ACC112 (cell line): Measurements from ENCODE around the gene CIT.
A peak's percentile ranks its signal among the peaks of the same experiment; 100 is the strongest.

ENCODE experiments used
- H2AFZ ChIP-seq: fragments of 200-600 bp; sonication (generic); one replicate; pipeline ENCODE4 v1.6.0; 2017; ENCODE audit warnings: antibody characterized with exemption, low read length; ENCODE audit not compliant: unreplicated experiment
- H3K27ac ChIP-seq: fragments of 200-600 bp; sonication (generic); 2 replicates; pipeline ENCODE4 v1.5.1; 2014; ENCODE audit warnings: low read depth, mild to moderate bottlenecking, antibody characterized with exemption, low read length, moderate library complexity
- H3K27me3 ChIP-seq: fragments of 200-600 bp; sonication (generic); 2 replicates; pipeline ENCODE4 v1.6.1; 2014; ENCODE audit warnings: mild to moderate bottlenecking, antibody characterized with exemption, low read length, moderate library complexity, mixed read lengths; ENCODE audit not compliant: insufficient read depth
- H3K36me3 ChIP-seq: fragments of 200-600 bp; sonication (generic); 2 replicates; pipeline ENCODE4 v1.6.1; 2016; ENCODE audit warnings: mild to moderate bottlenecking, antibody characterized with exemption, low read length, moderate library complexity, mixed read lengths; ENCODE audit not compliant: insufficient read depth
- H3K4me1 ChIP-seq: fragments of 200-600 bp; sonication (generic); one replicate; pipeline ENCODE4 v1.6.1; 2016; ENCODE audit warnings: low read length, mixed read lengths; ENCODE audit not compliant: insufficient read depth, unreplicated experiment, control insufficient read depth
- H3K4me3 ChIP-seq: fragments of 200-600 bp; sonication (generic); 2 replicates; pipeline ENCODE4 v1.5.1; 2014; ENCODE audit warnings: mild to moderate bottlenecking, low read depth, low read length
- H3K79me2 ChIP-seq: fragments of 200-600 bp; sonication (generic); one replicate; pipeline ENCODE4 v1.6.0; 2016; ENCODE audit warnings: low read length; ENCODE audit not compliant: control insufficient read depth, unreplicated experiment, insufficient read depth

Gene CIT, protein sequence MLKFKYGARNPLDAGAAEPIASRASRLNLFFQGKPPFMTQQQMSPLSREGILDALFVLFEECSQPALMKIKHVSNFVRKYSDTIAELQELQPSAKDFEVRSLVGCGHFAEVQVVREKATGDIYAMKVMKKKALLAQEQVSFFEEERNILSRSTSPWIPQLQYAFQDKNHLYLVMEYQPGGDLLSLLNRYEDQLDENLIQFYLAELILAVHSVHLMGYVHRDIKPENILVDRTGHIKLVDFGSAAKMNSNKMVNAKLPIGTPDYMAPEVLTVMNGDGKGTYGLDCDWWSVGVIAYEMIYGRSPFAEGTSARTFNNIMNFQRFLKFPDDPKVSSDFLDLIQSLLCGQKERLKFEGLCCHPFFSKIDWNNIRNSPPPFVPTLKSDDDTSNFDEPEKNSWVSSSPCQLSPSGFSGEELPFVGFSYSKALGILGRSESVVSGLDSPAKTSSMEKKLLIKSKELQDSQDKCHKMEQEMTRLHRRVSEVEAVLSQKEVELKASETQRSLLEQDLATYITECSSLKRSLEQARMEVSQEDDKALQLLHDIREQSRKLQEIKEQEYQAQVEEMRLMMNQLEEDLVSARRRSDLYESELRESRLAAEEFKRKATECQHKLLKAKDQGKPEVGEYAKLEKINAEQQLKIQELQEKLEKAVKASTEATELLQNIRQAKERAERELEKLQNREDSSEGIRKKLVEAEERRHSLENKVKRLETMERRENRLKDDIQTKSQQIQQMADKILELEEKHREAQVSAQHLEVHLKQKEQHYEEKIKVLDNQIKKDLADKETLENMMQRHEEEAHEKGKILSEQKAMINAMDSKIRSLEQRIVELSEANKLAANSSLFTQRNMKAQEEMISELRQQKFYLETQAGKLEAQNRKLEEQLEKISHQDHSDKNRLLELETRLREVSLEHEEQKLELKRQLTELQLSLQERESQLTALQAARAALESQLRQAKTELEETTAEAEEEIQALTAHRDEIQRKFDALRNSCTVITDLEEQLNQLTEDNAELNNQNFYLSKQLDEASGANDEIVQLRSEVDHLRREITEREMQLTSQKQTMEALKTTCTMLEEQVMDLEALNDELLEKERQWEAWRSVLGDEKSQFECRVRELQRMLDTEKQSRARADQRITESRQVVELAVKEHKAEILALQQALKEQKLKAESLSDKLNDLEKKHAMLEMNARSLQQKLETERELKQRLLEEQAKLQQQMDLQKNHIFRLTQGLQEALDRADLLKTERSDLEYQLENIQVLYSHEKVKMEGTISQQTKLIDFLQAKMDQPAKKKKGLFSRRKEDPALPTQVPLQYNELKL (N-terminal part only)

DNA sequence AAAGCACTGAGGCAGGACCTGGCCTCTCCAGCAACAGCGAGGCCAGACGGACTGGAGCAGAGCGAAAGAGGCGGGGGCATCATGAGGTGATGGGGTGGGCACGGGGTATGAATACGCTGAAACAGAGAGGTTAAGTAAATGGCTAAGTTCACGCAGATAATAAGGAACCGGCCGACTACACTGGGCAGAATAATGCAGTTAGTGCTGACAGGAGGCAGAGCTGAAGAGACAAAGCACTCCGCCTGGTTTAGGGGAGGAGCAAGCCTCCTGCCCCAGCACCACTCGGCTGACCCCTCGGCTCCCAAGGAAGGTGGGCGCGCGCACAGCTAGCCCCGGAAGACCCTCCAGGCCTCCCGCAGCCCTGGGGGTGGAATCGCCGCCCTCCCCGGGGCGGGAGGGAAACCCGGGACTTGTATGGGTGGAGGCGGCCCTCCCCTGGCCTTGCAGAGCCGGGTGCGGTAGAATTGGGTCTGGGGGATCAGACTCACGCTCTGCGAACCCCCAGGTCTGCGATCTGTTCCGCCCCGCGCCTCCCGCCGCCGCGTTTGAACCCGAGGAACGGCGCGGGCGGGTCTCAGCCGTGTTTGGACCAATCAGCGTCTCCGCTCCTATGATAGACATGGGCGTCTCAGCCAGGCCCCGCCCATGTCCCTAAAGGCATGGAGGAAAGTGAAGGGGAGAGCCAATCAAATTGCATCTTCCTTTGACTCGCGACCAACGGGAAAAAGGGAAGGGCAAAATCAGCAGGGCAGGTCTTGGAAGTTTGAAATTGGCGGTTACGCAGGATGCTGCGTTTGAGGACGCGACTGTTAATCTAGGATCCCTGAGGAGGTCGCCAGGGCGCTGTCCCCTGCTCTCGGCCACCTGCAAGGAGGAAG, at the start of gene CIT:
TSS of gene CIT (minus strand) at position 560 of the 878 bp plus-strand sequence. CDS start 1,152 bp downstream, outside the sequence.
- peak within 1 kb of the TSS; percentile 85 for H3K4me3 ChIP-seq
- H3K79me2 ChIP-seq: peaks cover 19% of the 10 kb centered on the region
- no peaks in the 10 kb centered on the region for H3K36me3 ChIP-seq
- peaks cover 6% of the 10 kb centered on the region for H3K4me1 ChIP-seq
- no peaks in the 10 kb centered on the region for H3K27me3 ChIP-seq
- H2AFZ ChIP-seq: peak within 1 kb of the TSS; percentile 82
- no peak within 1 kb of the TSS; the same call in 1 of the 2 replicates for H3K27ac ChIP-seq

DNA sequence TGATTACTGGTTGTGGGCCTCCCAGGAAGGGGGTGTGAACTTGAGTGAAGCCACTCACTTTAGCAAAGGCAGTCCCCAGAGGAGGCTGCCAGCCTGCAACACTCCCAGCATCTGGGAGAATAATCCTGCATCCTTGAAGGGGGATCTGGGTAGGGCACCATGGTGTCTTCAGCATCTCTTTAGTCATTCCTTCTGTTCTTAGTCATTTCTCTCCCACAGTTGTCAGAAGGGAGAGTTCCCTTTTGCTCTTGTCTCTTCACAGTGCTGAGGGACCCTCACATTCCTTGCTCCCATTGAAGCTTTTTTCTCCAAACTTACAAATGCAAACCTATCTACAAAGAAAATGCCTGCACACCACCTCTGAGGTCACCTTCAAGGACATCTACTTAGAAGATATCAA, 48.1 kb upstream of the CIT start:
- no peak overlapping the region for H2AFZ ChIP-seq
- no peaks in the 10 kb centered on the region for H3K4me1 ChIP-seq
- no peaks in the 10 kb centered on the region for H3K36me3 ChIP-seq
- peaks cover 40% of the 10 kb centered on the region for H3K27me3 ChIP-seq
- H3K4me3 ChIP-seq: no peak overlapping the region
- no peaks in the 10 kb centered on the region for H3K79me2 ChIP-seq
- H3K27ac ChIP-seq: no peak overlapping the region

DNA sequence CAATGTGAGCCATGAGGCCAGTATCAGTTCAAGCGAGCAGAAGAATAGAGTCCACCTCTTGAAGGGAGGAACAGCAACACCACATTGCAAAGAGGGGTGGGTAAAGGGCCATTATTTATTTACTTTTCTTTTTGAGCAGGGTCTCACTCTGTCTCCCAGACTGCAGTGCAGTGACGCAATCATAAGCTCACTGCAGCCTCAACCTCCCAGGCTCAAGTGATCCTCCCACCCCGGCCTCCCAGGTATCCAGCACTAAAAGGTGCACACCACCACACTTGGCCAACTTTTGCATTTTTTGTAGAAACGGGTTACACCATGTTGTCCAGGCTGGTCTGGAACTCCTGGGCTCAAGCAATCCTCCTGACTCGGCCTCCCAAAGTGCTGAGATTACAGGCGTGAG, 42.9 kb upstream of the CIT start:
- no peak overlapping the region for H2AFZ ChIP-seq
- no peak overlapping the region for H3K4me3 ChIP-seq

DNA sequence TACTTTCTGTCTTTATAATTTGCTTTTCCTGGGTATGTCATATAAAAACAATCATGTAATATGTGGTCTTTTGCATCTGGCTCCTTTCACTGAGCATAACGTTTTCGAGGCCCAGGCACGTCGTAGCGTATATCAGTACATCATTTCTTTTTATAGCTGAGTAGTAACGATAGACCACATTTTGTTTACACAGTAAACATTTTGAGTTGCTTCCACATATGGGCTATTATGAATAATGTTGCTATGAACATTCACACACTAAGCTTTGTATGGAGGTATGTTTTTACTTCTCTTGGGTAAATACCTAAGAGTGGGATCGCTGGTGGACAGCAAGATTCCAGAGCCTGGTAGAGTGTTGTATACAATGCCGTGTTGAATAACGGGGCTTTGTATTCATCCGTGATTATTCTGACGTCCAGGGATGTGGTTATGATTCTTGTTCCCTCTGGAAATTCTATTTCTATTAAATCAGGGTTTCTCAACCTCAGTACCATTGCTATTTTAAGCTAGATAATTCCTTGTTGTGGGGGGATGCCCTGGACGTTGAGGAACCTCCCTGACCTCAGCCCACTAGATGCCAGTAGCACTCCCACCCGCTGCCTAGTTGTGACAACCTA, 38.9 kb upstream of the CIT start:
- Histone ChIP-seq H3K27ac (no peak overlapping the region), H3K4me3 (no peak overlapping the region), H3K79me2 (no peaks in the 10 kb centered on the region), H2AFZ (no peak overlapping the region), H3K4me1 (peaks cover 4% of the 10 kb centered on the region), H3K36me3 (no peaks in the 10 kb centered on the region), H3K27me3 (peaks cover 2% of the 10 kb centered on the region; the same call in 1 of the 2 replicates)

More for the DNA sequence above, 42.9 kb upstream of the CIT start:
- peaks cover 19% of the 10 kb centered on the region for H3K27me3 ChIP-seq
- no peaks in the 10 kb centered on the region for H3K79me2 ChIP-seq
- H3K4me1 ChIP-seq: no peaks in the 10 kb centered on the region
- no peak overlapping the region for H3K27ac ChIP-seq
- no peaks in the 10 kb centered on the region for H3K36me3 ChIP-seq

DNA sequence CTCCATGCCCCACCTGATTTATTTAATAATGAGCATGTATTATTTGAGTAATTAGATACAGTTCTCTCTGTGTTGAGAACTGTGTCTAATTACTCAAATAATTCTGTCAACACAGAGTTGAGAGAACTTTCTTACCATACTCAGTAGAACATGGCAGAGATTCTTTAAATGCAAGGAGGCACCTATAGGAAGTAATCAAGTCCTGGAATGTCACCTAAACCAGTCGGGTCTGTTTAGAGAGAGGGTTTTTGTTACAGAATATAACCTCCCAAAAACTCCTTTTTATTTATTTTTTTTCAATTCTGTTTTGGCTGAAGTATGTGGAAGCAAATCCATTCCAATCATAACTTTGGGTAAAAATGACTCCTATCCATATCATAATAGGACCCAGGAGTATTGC, 37.5 kb upstream of the CIT start:
- H3K27me3 ChIP-seq: no peaks in the 10 kb centered on the region
- no peak overlapping the region for H3K4me3 ChIP-seq
- H3K79me2 ChIP-seq: no peaks in the 10 kb centered on the region
- H2AFZ ChIP-seq: no peak overlapping the region
- H3K36me3 ChIP-seq: no peaks in the 10 kb centered on the region
- H3K4me1 ChIP-seq: peaks cover 4% of the 10 kb centered on the region
- H3K27ac ChIP-seq: no peak overlapping the region

DNA sequence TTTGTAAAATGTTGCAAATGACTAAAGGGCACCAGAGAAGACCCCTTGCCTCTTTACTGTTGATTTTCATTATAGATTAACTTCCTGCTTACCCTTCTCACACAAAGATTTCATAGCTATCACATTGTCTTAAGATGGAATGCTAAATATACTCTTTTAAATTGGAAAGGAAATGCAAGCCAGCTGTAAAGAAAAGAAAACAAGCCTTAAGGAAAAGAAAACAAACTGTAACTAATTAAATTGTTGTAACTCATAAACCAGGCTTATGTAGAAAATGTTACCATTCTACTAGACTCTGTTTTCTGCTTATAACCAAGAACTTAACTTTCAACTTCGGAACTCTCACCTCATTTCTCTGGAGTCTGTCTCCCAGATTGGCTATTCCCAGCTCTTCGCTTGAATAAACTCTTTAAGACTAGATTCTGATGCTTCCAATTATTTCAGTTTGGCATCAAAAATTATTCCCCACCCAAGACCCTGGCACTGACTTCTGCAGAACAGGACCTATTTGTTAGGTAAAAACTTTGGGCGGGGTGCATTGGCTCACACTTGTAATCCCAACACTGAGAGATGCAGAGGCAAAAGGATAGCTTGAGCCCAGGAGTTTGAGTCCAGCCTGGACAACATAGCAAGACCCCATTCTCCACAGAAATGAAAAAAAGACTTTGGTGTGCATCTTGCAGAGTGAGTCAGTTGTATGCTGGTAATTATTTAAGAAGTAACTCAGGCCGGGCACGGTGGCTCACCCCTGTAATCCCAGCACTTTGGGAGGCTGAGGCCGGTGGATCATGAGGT, 36.6 kb upstream of the CIT start:
- Histone ChIP-seq H2AFZ (peak overlapping the region; percentile 11), H3K4me3 (no peak overlapping the region), H3K27ac (no peak overlapping the region), H3K36me3 (no peaks in the 10 kb centered on the region), H3K4me1 (peaks cover 4% of the 10 kb centered on the region), H3K79me2 (no peaks in the 10 kb centered on the region), H3K27me3 (no peaks in the 10 kb centered on the region)

DNA sequence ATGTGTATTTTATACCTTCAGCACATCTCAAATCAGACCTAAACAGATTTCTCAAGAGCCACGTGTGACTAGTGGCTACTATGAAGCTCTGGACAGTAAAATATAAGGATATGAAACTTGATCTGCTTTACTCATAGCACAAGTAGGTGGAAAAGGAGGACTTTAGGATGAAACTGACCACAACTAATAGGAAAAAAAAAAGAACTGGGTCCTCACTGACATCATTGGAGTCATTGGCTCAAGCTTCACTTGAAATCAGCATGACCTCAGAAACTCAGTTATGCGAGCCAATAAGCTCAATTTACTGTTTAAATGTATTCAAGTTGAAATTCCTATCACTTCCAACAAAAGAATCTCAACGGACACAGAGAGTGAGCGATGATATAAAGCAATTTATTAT, 34.1 kb upstream of the CIT start:
- Histone ChIP-seq H3K36me3 (no peaks in the 10 kb centered on the region), H3K27ac (no peak overlapping the region), H2AFZ (no peak overlapping the region), H3K4me3 (no peak overlapping the region), H3K27me3 (no peaks in the 10 kb centered on the region), H3K4me1 (peaks cover 4% of the 10 kb centered on the region), H3K79me2 (no peaks in the 10 kb centered on the region)

DNA sequence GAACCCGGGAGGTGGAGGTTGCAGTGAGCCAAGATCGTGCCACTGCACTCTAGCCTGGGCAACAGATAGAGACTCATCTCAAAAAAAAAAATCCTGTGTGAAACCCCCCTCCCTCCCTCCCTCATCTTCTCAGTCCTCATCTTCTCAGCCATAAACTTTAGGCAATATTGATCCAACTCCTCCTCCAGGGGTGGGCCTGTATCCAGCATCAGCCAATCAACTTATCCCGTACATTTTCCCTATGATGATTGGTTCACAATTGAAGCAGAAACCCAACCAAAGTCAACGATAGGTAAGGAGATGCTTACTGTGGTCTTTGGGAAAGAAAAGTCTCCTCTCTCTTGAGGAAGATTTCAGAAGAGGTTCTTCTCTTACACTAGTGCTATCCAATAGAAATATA, 33.5 kb upstream of the CIT start:
- Histone ChIP-seq H3K4me3 (no peak overlapping the region), H3K79me2 (no peaks in the 10 kb centered on the region), H2AFZ (no peak overlapping the region), H3K36me3 (no peaks in the 10 kb centered on the region), H3K27ac (no peak overlapping the region), H3K4me1 (peaks cover 4% of the 10 kb centered on the region), H3K27me3 (no peaks in the 10 kb centered on the region)

DNA sequence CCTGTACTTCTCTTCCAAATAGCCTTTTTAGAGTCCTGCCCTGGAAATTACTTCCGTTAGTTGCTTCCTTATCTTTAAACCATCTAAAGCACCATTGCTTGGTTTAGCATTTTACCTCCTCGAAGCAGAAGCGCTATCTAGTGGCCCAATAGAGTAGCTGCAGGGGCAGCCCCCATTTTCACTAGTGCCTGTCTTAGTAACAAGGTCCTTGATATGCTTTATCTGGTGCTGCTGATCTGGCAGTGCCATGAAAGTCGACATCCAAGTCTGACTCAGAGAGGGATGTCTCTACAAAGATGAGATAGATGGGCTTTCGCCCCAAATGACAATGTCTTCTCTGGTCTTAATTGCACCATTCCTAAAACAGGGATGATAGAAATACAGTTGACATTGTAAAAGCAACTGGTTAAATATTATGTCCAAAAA, 25.0 kb upstream of the CIT start:
- Histone ChIP-seq H3K4me3 (no peak overlapping the region), H2AFZ (no peak overlapping the region), H3K79me2 (no peaks in the 10 kb centered on the region), H3K4me1 (no peaks in the 10 kb centered on the region), H3K27ac (no peak overlapping the region), H3K27me3 (no peaks in the 10 kb centered on the region), H3K36me3 (no peaks in the 10 kb centered on the region)
